ENCODE data around the gene LIMS3.
"Not testable (repeated sequence)": the region's sequence is repeated elsewhere in the genome, so short reads cannot be mapped to it uniquely, and the experiment has no call there.

DNA sequence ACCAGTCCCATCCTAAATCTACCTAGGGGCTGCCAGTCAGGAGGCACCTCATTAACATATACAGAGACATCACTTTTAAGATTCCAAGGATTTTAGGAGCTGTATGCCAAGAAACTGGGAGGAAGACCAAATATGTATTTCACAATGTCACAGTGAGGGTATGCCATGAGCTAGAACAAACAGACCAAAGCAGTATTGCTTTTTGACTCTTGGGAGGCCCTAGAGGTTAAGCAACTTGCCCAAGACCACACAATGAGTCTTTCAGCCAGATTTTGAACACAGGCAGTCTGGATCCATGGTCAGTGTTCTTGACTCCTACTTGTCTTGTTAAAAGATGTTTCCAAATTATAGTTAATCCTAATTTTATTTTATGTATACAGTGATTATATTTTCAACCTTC, 12.3 kb downstream of the LIMS3 start:
- not testable (repeated sequence) for TF ChIP-seq POLR2A, POLR2AphosphoS5, EP300 (IDR thresholded peaks at IDR 0.05)
- TF ChIP-seq, protein P1, sequence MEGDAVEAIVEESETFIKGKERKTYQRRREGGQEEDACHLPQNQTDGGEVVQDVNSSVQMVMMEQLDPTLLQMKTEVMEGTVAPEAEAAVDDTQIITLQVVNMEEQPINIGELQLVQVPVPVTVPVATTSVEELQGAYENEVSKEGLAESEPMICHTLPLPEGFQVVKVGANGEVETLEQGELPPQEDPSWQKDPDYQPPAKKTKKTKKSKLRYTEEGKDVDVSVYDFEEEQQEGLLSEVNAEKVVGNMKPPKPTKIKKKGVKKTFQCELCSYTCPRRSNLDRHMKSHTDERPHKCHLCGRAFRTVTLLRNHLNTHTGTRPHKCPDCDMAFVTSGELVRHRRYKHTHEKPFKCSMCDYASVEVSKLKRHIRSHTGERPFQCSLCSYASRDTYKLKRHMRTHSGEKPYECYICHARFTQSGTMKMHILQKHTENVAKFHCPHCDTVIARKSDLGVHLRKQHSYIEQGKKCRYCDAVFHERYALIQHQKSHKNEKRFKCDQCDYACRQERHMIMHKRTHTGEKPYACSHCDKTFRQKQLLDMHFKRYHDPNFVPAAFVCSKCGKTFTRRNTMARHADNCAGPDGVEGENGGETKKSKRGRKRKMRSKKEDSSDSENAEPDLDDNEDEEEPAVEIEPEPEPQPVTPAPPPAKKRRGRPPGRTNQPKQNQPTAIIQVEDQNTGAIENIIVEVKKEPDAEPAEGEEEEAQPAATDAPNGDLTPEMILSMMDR (IDR thresholded peaks at IDR 0.05), result not testable (repeated sequence)

Data from sigmoid colon (tissue), 4 donors.